Measurements from ENCODE around the gene MAMDC4. TPM values are rescaled to one million over a fixed set of nuclear protein-coding genes. Genes with fewer than 3 reads are reported as not detected.
A peak's percentile ranks its signal among the peaks of the same experiment; 100 is the strongest.

Gene MAMDC4
- total RNA-seq, 2 donors from 2014 or later = 5.2 to 17.7 TPM

- no peak overlapping the region for H3K27ac ChIP-seq
- intact Hi-C loops (cut with DNase I) = no loop called here
- no peaks in the 10 kb centered on the region for H3K9me3 ChIP-seq
- no peaks in the 10 kb centered on the region for H3K27me3 ChIP-seq (replicated peaks; ENCODE audit: insufficient read depth)
- DNase-seq (ENCODE audit: low spot score) = no peak
- H3K4me1 ChIP-seq (replicated peaks) = no peaks in the 10 kb centered on the region
- TF ChIP-seq POLR2A (IDR thresholded peaks at IDR 0.05) = no peak
- peak overlapping the region in 1 of 2 donors; percentile 10 for H3K4me3 ChIP-seq
- WGBS = 75% methylated on average over 41 of the region's 42 CpGs
- no peaks in the 10 kb centered on the region for H3K36me3 ChIP-seq
Observed at GRCh38 chr9:136821826-136822544, 30.2 kb upstream of the MAMDC4 start.

DNA sequence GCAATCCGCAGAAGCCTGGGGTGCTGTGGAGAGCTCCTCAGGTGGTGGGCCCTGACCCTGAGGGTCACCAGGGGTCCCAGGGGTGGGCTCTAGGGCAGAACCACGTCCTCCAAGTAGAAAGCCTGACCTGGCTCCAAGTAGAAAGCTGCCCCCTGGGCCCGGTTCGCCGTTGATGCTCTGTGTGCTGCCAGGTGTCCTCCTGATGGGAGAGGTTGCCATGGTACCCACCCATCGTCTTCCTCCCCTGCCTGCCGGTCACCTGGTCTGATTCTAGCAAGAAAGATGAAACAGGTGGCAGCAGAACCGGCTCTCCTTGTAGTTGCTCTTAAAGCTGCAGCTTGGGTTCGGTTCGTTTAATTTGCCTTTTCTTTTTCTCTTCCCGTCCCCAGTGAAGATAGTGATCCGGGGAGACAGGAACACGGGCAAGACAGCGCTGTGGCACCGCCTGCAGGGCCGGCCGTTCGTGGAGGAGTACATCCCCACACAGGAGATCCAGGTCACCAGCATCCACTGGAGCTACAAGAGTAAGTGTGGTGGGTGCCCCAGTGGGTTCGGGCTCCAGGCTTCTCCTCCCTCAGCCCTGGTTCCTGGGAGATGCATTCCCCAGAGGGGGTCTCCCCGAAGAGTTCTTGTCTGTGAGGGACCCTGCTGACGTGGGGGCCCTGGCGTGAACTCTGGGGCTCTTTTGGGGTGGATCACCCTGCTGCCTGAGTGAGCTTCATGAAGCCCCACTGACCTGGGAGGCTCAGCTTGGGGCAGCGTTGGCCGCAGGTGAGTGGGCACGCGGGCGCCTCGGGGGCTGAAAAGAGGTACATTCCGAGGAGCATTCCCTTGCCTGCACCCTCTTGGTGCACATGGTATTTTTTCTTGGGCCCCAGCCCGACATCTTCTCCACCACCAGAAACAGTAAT is 28.8 kb upstream of the MAMDC4 start:
- intact Hi-C loops (cut with DNase I) = no loop called here
- no peak for DNase-seq (ENCODE audit: low spot score)
- no peaks in the 10 kb centered on the region for H3K4me1 ChIP-seq (replicated peaks)
- no peak overlapping the region for H3K4me3 ChIP-seq
- no peaks in the 10 kb centered on the region for H3K27me3 ChIP-seq (replicated peaks; ENCODE audit: insufficient read depth)
- TF ChIP-seq POLR2A (IDR thresholded peaks at IDR 0.05) = no peak
- no peak for TF ChIP-seq POLR2AphosphoS5 (IDR thresholded peaks at IDR 0.05)
- TF ChIP-seq, protein P1, sequence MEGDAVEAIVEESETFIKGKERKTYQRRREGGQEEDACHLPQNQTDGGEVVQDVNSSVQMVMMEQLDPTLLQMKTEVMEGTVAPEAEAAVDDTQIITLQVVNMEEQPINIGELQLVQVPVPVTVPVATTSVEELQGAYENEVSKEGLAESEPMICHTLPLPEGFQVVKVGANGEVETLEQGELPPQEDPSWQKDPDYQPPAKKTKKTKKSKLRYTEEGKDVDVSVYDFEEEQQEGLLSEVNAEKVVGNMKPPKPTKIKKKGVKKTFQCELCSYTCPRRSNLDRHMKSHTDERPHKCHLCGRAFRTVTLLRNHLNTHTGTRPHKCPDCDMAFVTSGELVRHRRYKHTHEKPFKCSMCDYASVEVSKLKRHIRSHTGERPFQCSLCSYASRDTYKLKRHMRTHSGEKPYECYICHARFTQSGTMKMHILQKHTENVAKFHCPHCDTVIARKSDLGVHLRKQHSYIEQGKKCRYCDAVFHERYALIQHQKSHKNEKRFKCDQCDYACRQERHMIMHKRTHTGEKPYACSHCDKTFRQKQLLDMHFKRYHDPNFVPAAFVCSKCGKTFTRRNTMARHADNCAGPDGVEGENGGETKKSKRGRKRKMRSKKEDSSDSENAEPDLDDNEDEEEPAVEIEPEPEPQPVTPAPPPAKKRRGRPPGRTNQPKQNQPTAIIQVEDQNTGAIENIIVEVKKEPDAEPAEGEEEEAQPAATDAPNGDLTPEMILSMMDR (IDR thresholded peaks at IDR 0.05) = no peak
- H3K9me3 ChIP-seq = no peaks in the 10 kb centered on the region
- no peak overlapping the region for H3K27ac ChIP-seq
- H3K36me3 ChIP-seq = no peaks in the 10 kb centered on the region
- WGBS = 79% methylated on average over 29 of the region's 30 CpGs

- Histone ChIP-seq H3K4me3 (no peak overlapping the region), H3K9me3 (no peaks in the 10 kb centered on the region), H3K27ac (no peak overlapping the region), H3K27me3 (replicated peaks; ENCODE audit: insufficient read depth) (no peaks in the 10 kb centered on the region), H3K36me3 (no peaks in the 10 kb centered on the region), H3K4me1 (replicated peaks) (no peaks in the 10 kb centered on the region)
- DNase-seq (ENCODE audit: low spot score) = no peak
- intact Hi-C loops (cut with DNase I) = no loop called here
- TF ChIP-seq, protein P1 (IDR thresholded peaks at IDR 0.05) = no peak
- no peak for TF ChIP-seq POLR2AphosphoS5 (IDR thresholded peaks at IDR 0.05)
- no peak for TF ChIP-seq POLR2A (IDR thresholded peaks at IDR 0.05)
- WGBS = 93% methylated on average over 21 of the region's 21 CpGs
Observed at GRCh38 chr9:136824496-136825225, 27.5 kb upstream of the MAMDC4 start.

DNA sequence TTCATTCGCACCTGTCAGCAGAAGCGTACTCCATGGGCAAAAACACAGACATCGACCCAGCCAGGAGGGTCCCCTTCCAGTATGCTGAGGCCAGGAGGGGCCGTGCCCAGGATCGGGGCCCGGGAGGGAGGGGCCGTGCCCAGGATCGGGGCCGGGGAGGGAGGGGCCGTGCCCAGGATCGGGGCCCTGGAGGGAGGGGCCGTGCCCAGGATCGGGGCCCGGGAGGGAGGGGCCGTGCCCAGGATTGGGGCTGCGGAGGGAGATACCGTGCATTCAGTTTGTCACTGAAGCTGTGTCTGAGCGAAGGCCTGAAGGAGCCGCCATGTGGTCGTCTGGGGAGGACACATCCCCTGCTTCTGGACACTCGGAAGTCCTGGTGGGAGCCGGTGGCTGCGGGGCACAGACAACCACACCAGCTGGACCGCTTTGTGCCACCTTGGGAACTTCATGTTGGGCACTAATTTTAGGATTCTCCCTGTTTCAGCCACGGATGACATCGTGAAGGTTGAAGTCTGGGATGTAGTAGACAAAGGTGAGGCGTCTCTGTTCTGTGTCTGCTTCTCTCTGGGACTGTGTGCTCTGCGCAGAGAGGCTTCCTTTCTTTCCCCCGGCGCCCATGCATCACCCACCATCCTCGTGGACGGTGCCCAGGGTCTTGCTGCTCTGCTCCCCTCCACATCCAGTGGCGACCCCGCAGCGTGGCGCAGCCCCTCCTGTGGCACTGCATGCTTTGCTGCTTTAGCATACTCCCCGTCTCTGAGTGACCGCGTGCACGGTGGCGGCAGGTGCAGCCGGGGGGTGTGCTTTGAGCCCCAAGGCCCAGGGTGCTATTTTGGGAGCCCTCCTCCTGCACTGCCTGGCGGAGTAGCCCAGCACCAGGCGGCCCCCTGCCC is 26.6 kb upstream of the MAMDC4 start:
- no peaks in the 10 kb centered on the region for H3K4me1 ChIP-seq (replicated peaks)
- H3K27me3 ChIP-seq (replicated peaks; ENCODE audit: insufficient read depth) = no peaks in the 10 kb centered on the region
- TF ChIP-seq POLR2AphosphoS5 (IDR thresholded peaks at IDR 0.05) = no peak
- TF ChIP-seq, protein P1 (IDR thresholded peaks at IDR 0.05) = no peak
- TF ChIP-seq POLR2A (IDR thresholded peaks at IDR 0.05) = no peak
- intact Hi-C loops (cut with DNase I) = no loop called here
- no peak for DNase-seq (ENCODE audit: low spot score)
- H3K4me3 ChIP-seq = no peak overlapping the region
- H3K9me3 ChIP-seq = no peaks in the 10 kb centered on the region
- H3K27ac ChIP-seq = no peak overlapping the region
- no peaks in the 10 kb centered on the region for H3K36me3 ChIP-seq
- 87% methylated on average over 43 of the region's 44 CpGs for WGBS

Data from prostate gland (tissue), 2 donors.